ENCODE data around the gene SRSF5.

SRSF5 gene

GRCh38 chr14:69770559-69770958 is 3.6 kb downstream of the SRSF5 start:
- DNase-seq (ENCODE audit: low read depth in 3 of 3) = no peak

- no peak for DNase-seq (ENCODE audit: low read depth in 3 of 3)
These were observed 4.2 kb downstream of the SRSF5 start for GRCh38 chr14:69771136-69771535.

DNA sequence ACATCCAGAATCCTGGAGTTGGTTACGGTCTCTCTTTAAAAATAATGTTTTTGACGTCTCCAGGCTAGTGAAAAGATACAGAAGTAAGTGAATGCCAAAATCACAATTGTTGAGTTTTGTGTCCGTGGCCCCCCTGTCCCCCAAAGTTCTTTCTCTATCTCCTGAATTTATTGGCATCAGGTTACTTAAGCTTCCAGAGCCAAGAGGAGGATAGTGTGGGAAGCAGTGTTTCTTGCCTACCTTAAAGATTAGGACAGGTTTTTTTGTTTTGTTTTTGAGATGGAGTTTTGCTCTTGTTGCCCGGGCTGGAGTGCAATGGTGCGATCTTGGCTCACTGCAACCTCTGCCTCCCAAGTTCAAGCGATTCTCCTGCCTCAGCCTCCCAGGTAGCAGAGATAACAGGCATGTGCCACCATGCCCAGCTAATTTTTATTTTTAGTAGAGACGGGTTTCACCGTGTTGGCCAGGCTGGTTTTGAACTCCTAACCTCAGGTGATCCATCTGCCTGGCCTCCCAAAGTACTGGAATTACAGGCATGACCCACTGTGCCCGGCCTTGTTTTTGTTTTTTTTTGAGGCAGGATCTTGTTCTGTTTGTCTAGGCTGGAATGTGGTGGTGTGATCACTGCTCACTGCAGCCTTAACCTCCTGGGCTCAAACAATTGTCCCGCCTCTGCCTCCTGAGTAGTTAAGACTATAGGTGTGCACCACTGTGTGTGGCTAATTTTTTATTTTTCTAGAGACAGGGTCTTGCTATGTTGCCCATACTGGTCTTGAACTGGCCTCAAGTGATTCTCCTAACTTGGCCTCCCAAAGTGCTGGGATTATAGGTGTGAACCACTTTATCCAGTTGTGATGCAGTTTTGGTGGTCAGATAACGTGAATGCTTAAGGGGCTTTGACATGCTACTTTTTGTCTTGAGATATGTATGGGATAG is 5.4 kb downstream of the SRSF5 start:
- no peak for DNase-seq (ENCODE audit: low read depth in 3 of 3)

DNA sequence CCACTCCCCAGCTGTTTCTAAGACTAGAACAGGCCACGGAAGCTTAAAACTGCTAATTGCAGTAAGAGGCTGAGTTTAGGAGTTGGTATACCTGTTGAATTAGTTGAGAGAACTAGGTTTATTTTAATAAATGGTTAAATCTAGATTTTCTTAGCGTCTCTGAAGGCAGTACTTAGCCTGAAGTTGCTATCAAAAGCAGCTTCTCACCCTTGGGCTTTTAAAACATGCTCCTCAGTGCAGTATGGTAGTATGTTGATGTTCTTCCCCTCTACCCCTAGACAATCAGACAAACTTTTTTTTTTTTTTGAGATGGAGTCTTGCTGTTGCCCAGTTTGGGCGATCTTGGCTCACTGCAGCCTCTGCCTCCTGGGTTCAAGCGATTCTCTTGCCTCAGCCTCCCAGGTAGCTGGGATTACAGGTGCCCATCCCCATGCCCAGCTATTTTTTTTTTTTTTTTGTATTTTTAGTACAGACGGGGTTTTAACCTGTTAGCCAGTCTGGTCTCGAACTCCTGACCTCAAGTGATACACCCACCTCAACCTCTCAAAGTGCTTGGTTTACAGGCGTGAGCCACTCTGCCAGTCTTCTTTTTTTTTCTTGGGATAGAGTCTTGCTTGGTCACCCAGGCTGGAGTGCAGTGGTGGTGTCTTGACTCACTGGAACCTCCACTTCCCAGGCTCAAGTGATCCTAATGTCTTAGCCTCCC is 6.8 kb downstream of the SRSF5 start:
- DNase-seq (ENCODE audit: low read depth in 3 of 3) = no peak

DNA sequence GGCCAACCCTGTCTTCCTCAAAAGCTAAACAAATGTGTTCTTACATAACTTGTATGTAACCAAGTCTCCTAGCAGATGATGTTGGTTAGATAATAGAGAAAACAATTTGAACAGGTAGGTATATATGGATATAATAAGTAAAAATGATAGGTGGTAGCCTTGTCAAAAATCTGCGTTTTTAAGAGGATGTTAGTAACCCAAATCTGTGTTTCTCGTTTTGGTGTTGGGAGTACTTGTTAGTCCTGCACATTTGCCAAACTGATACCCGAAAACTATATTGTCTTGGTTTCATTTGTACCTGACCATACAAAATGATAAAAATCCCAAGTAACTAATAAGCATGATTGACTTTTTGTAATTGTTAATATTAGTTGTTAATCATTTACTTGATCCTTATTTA is 8.1 kb downstream of the SRSF5 start:
- no peak for DNase-seq (ENCODE audit: low read depth in 3 of 3)

GRCh38 chr14:69776875-69777453 is 10.0 kb downstream of the SRSF5 start:
- DNase-seq (ENCODE audit: low read depth in 3 of 3) = no peak

DNA sequence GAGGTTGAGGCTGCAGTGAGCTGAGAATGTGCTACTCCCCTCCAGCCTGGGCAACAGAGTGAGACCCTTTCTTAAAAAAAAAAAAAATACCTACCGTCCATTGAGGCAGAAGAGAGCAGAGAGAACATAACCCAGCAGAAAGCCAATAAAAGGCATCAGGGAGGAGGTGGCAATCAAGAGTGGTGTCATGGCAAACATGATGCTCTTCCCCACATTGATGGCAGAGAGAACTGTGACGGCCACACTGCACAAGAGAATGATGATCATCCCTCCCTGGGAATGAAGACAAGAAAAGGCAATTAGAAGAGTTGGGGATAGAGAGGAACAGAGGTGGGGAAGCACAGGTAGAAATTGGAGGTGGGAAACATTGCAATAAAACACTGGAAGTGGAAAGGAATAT is 12.1 kb downstream of the SRSF5 start:
- no peak for DNase-seq (ENCODE audit: low read depth in 3 of 3)

GRCh38 chr14:69780092-69780491 is 13.2 kb downstream of the SRSF5 start:
- no peak for DNase-seq (ENCODE audit: low read depth in 3 of 3)

DNA sequence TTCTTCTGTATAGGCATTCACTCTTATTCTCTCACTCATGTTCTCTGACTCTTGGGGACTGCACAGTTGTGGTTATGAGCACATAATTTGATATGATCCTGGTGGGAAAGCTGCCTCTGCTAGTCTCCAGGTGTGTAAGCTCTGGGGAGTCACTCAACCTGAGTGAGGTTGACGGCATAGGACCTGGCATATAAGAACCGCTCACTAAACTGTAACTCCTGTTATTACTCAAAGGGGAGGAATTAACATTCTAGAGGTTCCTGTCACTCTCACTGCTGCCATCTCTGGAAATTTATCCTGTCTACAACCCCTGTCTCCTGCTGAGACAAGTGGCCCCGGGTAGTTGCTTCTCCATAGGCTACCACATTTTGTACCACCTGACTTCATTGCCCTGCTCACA is 14.0 kb downstream of the SRSF5 start:
- no peak for DNase-seq (ENCODE audit: low read depth in 3 of 3)

- DNase-seq (ENCODE audit: low read depth in 3 of 3) = no peak
These were observed 18.0 kb downstream of the SRSF5 start for GRCh38 chr14:69784942-69785341.

GRCh38 chr14:69786603-69787002 is 19.7 kb downstream of the SRSF5 start:
- no peak for DNase-seq (ENCODE audit: low read depth in 3 of 3)

- DNase-seq (ENCODE audit: low read depth in 3 of 3) = no peak
These were observed 22.2 kb downstream of the SRSF5 start for GRCh38 chr14:69789118-69789640.

- DNase-seq (ENCODE audit: low read depth in 3 of 3) = no peak
These were observed 26.0 kb downstream of the SRSF5 start for GRCh38 chr14:69792887-69793421.

DNA sequence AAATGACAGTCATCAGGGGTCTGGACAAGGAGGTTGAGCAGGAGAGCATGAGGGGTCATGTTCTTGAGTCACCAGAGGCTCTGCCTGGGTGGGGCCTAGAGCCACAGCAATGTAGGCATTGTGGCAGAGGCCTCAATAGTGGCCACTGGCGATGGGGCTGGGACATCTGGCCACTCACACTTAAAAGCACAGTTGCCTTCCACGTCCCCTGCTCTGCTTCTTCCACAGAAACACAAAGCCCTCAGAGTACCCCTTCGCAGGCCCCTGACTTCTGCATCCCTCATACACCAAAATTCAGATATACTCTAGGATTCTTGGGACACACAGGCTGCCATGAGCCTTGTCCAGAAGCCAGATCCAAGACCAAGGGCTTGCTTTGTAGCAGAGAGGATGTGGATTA is 27.8 kb downstream of the SRSF5 start:
- DNase-seq (ENCODE audit: low read depth in 3 of 3) = no peak

DNA sequence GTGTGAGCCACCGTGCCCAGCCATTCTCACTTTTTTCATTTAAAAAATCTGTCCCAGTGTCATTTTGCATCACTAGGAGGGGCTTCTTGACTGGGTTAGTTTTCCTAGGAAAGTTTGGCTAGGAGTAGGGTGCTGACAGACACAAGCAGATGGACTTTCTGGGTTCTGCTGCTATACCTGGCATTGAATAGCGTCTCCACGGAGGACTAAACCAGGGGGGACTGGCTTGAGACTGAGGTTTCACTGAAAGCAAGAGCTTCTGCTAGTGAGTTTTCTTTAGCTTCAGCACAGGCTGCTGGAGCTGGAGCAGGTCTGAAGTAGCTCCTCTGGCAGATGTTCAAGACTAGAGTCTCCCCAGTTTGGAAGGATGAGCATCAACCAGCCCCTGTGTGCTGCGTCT is 28.7 kb downstream of the SRSF5 start:
- no peak for DNase-seq (ENCODE audit: low read depth in 3 of 3)

- no peak for DNase-seq (ENCODE audit: low read depth in 3 of 3)
These were observed 30.0 kb downstream of the SRSF5 start, which contains the start of gene SLC10A1 for GRCh38 chr14:69796797-69797500. SLC10A1 (minus strand) TSS chr14:69797241; CDS start chr14:69797155, 86 bp downstream.

GRCh38 chr14:69797573-69798338 is 30.8 kb downstream of the SRSF5 start:
- DNase-seq (ENCODE audit: low read depth in 3 of 3) = no peak

- no peak for DNase-seq (ENCODE audit: low read depth in 3 of 3)
These were observed 31.4 kb downstream of the SRSF5 start for GRCh38 chr14:69798339-69798735.

GRCh38 chr14:69803753-69804152 is 36.8 kb downstream of the SRSF5 start:
- DNase-seq (ENCODE audit: low read depth in 3 of 3) = no peak

- no peak for DNase-seq (ENCODE audit: low read depth in 3 of 3)
These were observed 38.0 kb downstream of the SRSF5 start for GRCh38 chr14:69804902-69805301.

GRCh38 chr14:69807192-69807591 is 40.2 kb downstream of the SRSF5 start:
- DNase-seq (ENCODE audit: low read depth in 3 of 3) = no peak

All from stimulated activated CD4-positive, alpha-beta T cell treated with anti-CD3 and anti-CD28 coated beads, TNF-alpha, amount 100 ng/mL, for 24 hours (primary cell).